NCI-H2196 treated with DMSO at 0.1 percent for 48 hours (cell line): ENCODE results near the gene MND1.

Source experiments
- DNase-seq: peaks from one replicate; lab custom pipeline; 2025; ENCODE audit not compliant: unreplicated experiment; lab: John Stamatoyannopoulos, UW

The MND1 gene, protein sequence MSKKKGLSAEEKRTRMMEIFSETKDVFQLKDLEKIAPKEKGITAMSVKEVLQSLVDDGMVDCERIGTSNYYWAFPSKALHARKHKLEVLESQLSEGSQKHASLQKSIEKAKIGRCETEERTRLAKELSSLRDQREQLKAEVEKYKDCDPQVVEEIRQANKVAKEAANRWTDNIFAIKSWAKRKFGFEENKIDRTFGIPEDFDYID

GRCh38 chr4:153344131-153345011 lies at the start of gene MND1:
TSS of gene MND1 (plus strand) at chr4:153344688. CDS start at chr4:153344738, 50 bp downstream.
- DNase-seq: peak; percentile 26

DNA sequence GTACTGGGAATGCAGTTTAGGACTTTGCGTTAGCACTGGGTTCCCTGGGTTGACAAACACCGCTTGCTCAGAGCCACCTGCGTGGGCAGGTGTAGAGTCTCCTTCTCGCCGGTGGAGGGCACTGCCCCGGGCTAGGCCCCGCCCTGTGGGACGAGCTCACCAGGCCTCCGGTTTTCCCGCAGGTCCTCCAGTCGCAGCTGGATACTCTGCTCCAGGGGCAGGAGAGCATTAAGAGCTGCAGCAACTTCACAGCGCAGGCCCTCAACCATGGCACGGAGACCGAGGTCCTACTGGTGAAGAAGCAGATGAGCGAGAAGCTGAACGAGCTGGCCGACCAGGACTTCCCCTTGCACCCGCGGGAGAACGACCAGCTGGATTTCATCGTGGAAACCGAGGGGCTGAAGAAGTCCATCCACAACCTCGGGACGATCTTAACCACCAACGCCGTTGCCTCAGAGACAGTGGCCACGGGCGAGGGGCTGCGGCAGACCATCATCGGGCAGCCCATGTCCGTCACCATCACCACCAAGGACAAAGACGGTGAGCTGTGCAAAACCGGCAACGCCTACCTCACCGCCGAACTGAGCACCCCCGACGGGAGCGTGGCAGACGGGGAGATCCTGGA lies 49.2 kb upstream of the MND1 start:
- DNase-seq: no peak

- no peak for DNase-seq
These were observed 48.3 kb upstream of the MND1 start for GRCh38 chr4:153296040-153296823.

DNA sequence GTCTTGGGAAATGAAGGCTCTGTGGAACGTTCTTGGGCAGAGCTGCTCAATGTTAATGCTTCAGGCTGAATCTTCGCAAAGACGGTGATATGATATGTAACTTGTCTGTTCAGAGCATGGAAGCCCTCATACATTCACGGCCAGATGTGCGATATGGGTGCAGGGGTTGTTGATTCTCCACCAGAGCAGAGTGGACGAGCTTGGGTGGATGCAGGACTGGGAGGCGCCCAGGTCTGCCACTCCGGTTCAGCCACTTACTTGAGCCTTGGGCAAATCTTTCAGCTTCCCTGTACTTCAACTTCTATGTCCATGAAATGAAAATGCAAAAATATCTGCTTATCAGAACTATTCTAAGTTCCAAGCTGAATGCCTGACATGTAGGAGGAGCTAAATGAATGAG lies 47.4 kb upstream of the MND1 start:
- no peak for DNase-seq

DNA sequence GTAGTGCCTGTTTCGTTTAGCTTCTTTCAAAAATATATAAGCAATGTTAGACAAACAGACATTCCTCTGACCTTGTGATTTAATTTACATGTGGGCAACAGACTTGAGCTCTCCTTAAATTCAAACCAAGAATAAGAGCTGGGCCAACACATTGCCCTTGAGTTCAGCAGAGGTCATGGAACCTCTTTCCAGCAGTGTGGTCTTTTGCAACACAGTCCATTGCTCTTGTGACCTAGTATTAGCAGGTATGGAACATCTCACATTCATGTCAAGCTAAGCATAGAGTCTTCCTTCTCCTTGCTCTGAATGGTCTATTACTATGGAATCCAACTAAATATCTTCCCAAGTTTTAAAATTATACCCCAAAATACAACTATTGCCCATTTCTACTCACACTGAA lies 33.7 kb upstream of the MND1 start:
- no peak for DNase-seq

GRCh38 chr4:153314915-153315314 lies 29.6 kb upstream of the MND1 start:
- no peak for DNase-seq

GRCh38 chr4:153318696-153319320 lies 25.7 kb upstream of the MND1 start:
- DNase-seq: no peak

- no peak for DNase-seq
These were observed 21.7 kb upstream of the MND1 start for GRCh38 chr4:153322791-153323190.

DNA sequence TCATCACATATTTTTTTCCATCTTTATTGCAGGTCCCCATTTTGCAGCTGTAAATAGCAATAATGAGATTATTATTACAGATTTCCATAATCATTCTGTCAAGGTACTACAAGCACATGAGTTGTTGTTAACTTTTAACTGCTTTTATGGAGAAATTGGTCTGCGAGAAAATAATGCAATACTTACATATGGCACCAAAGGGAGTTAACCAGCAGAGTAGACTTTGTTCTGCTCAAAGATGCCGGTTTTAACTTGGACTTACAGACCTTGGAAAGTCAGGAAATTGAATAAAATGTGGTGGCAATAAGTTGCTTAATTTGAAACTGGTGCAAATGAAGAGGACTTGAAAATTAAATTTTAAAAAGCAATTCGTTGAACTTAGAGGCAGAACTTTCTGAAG lies 20.4 kb upstream of the MND1 start:
- no peak for DNase-seq

GRCh38 chr4:153325558-153325957 lies 18.9 kb upstream of the MND1 start:
- DNase-seq: no peak

- no peak for DNase-seq
These were observed 18.0 kb upstream of the MND1 start for GRCh38 chr4:153326513-153326912.

DNA sequence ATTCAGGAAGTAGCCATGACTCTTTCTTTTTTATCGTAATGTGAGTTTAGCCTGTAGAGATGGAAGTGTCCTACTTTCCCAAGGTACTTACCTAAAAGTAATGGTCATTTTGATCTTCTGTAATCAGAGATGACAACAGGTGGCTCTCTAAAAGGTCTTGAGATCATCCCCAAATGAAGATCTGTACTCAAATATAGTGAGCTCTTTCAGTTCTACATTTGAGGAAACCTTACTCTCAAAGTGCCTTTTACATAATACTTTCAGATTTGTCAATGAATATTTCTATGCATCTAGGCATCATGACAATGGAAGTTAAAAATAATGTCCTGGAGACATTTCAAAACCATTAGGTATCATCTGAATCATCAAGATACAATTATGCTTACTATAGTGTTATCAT lies 17.2 kb upstream of the MND1 start:
- no peak for DNase-seq

GRCh38 chr4:153332936-153333335 lies 11.6 kb upstream of the MND1 start:
- DNase-seq: no peak

- no peak for DNase-seq
These were observed 10.6 kb upstream of the MND1 start for GRCh38 chr4:153333874-153334273.

- no peak for DNase-seq
These were observed 8.8 kb upstream of the MND1 start for GRCh38 chr4:153335665-153336064.

DNA sequence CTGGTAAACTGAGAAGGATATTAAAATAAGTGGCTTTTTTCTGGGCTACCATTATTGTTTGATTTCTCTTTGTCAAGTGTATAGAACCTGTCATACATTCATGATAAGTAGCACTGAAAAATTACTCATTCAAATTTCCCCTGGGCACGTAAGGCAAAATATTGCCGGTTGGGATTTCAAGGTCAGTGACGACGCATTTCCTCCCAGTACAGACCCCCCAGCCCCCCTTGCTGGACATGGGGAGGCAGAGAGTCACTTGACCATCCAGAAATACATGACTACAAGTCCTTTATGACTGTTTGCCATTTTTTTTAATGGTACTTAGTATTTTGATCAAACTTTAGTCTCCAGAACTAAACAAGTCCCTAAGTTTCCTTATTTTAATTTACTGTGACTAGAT lies 6.8 kb upstream of the MND1 start:
- no peak for DNase-seq

GRCh38 chr4:153341575-153342090 lies 2.9 kb upstream of the MND1 start:
- DNase-seq: no peak

- DNase-seq: no peak
These were observed 1.5 kb upstream of the MND1 start for GRCh38 chr4:153342751-153343552.

GRCh38 chr4:153345012-153345981 lies 809 bp downstream of the MND1 start:
- no peak for DNase-seq
